ENCODE measurements around the gene XK.

- TF ChIP-seq POLR2A (IDR thresholded peaks at IDR 0.05; ENCODE audit: low read length) (no peak), GATA1 (IDR thresholded peaks at IDR 0.05; ENCODE audit: low read depth, low read length) (no peak)
Measured at GRCh38 chrX:37640142-37640541, 45.4 kb upstream of the XK start.
